MCF 10A (cell line): ENCODE results near the gene ALPL. TPM values are rescaled to one million over a fixed set of nuclear protein-coding genes. Genes with fewer than 3 reads are reported as not detected.

Source experiments
- BruUV-seq: library from RNA; stranded (reverse); fragments of 400-500 nt; replicated peaks from 2 replicates; lab custom pipeline; 2021; lab: Mats Ljungman, UMichigan
- CTCF ChIA-PET: fragments of 300-600 bp; sonication (Branson Sonifier 250); formaldehyde crosslinking; extraction: SDS; loops from one replicate; lab custom pipeline; 2021; ENCODE audit warnings: antibody characterized with exemption, inconsistent platforms; lab: Yijun Ruan, JAX
- POLR2A ChIA-PET: fragments of 300-600, 350-650 bp; sonication (Branson Sonifier 250); formaldehyde crosslinking; extraction: SDS; loops from one replicate; lab custom pipeline; 2020; ENCODE audit warnings: antibody characterized with exemption, inconsistent platforms; lab: Yijun Ruan, JAX
- DNase-seq: peaks from one replicate; pipeline ENCODE4 v3.0.0-alpha.2; 2018; ENCODE audit not compliant: unreplicated experiment
- H3K27ac Mint-ChIP-seq: one replicate; pipeline ENCODE4 v1.8.0; 2022; ENCODE audit warnings: mild to moderate bottlenecking, low read depth, mixed read lengths; ENCODE audit not compliant: unreplicated experiment
- H3K27me3 Mint-ChIP-seq: one replicate; pipeline ENCODE4 v1.8.0; 2022; ENCODE audit warnings: mixed read lengths; ENCODE audit not compliant: insufficient read depth, unreplicated experiment
- H3K36me3 Mint-ChIP-seq: one replicate; pipeline ENCODE4 v1.8.0; 2022; ENCODE audit warnings: mild to moderate bottlenecking, moderate library complexity, mixed read lengths; ENCODE audit not compliant: insufficient read depth, unreplicated experiment
- H3K4me1 Mint-ChIP-seq: one replicate; pipeline ENCODE4 v1.8.0; 2022; ENCODE audit warnings: mixed read lengths; ENCODE audit not compliant: insufficient read depth, unreplicated experiment
- H3K4me3 Mint-ChIP-seq: one replicate; pipeline ENCODE4 v1.8.0; 2022; ENCODE audit warnings: mild to moderate bottlenecking, moderate library complexity, mixed read lengths; ENCODE audit not compliant: unreplicated experiment
- H3K9me3 Mint-ChIP-seq: one replicate; pipeline ENCODE4 v1.8.0; 2022; ENCODE audit warnings: mixed read lengths; ENCODE audit not compliant: unreplicated experiment
- intact Hi-C: fragments of 100-400 bp; cut with micrococcal nuclease; formaldehyde crosslinking; loops from 2 replicates; pipeline ENCODE4 v1.14.1; 2022
- total RNA-seq: library from RNA; stranded (reverse); gene quantifications from 2 replicates; pipeline ENCODE4 v1.2.3, GENCODE V29; 2022
- TF ChIP-seq, protein P1 (sequence below): fragments of 200-600 bp; IDR thresholded peaks from one replicate; pipeline ENCODE4 v1.8.0; 2022; ENCODE audit warnings: antibody characterized with exemption, mild to moderate bottlenecking; ENCODE audit not compliant: unreplicated experiment

The ALPL gene
- total RNA-seq, 1 experiment from 2014 or later = not detected

DNA sequence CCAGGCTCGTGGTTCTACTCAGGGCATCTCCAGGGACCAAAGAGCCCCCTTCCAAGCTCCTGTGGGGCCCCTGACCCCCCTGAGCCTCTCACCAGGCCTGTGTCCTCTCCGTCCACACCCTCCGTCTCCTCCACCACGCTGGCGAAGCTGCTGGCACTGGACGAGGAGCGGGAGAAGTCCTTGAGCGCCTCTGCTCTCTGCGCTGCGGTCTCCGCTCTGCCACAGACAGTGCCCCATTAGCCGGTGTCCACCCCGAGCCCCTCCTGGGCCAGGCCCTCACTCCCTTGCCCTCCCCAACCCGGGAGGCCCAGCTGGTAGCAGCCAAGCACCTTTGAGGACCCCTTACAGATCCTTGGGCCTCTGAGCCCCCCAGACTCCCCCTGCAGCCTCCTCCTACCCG, 90.2 kb downstream of the ALPL start:
- peaks cover 24% of the 10 kb centered on the region for H3K27me3 Mint-ChIP-seq
- no peaks in the 10 kb centered on the region for H3K36me3 Mint-ChIP-seq

DNA sequence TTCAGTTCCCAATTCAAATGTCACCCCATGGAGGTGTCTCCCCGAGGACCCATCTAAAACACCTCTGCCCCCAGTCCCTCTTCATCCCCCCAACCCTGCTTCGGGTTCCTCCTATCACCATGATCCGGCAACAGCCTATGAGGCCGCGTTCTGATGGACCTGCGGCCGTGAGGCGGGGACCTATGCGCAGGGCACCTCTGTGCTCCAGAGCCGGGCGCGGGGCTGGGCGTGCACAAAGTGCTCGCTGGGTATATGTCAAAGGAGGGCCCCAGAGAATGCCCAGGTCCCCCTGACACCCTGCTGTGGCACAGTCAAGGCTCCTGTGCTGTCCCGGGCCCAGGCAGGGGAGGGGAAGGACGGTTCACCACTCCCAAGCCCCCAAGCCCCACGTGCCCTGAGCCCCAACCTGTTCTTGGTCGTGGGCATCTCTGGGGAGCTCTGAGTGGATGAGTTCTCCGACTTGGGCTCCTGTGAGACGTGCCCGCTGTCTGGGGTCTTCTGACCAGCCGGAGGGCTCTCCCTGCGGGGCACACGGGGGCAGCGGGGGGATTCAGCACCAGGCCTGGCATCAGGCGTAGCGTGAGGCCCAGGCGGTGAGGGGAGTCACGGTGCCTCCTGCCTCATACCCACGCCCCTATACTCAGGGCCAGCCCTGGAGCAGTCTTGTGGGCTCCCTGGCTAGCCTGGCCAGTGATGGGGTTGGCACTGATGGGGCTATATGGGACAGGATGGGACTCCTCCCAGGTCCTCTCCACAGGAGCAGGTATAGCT, 92.2 kb downstream of the ALPL start:
- no peak overlapping the region for H3K4me3 Mint-ChIP-seq
- H3K27me3 Mint-ChIP-seq = peaks cover 24% of the 10 kb centered on the region
- H3K9me3 Mint-ChIP-seq = no peaks in the 10 kb centered on the region
- H3K4me1 Mint-ChIP-seq = peaks cover 8% of the 10 kb centered on the region
- TF ChIP-seq, protein P1, sequence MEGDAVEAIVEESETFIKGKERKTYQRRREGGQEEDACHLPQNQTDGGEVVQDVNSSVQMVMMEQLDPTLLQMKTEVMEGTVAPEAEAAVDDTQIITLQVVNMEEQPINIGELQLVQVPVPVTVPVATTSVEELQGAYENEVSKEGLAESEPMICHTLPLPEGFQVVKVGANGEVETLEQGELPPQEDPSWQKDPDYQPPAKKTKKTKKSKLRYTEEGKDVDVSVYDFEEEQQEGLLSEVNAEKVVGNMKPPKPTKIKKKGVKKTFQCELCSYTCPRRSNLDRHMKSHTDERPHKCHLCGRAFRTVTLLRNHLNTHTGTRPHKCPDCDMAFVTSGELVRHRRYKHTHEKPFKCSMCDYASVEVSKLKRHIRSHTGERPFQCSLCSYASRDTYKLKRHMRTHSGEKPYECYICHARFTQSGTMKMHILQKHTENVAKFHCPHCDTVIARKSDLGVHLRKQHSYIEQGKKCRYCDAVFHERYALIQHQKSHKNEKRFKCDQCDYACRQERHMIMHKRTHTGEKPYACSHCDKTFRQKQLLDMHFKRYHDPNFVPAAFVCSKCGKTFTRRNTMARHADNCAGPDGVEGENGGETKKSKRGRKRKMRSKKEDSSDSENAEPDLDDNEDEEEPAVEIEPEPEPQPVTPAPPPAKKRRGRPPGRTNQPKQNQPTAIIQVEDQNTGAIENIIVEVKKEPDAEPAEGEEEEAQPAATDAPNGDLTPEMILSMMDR = no peak
- intact Hi-C loops = no loop called here
- no peaks in the 10 kb centered on the region for H3K36me3 Mint-ChIP-seq
- DNase-seq = no peak
- ChIA-PET CTCF (interaction anchor here (0.6 kb wide), 1 partner anchor 329 kb away, joined by 4 read pairs; no protein-coding TSS in a partner anchor), POLR2A (no interaction called here)
- no TSS peak for BruUV-seq
- H3K27ac Mint-ChIP-seq = no peak overlapping the region

More for the DNA sequence above, 90.2 kb downstream of the ALPL start:
- Mint-ChIP-seq H3K4me1 (peaks cover 12% of the 10 kb centered on the region), H3K9me3 (no peaks in the 10 kb centered on the region), H3K4me3 (no peak overlapping the region), H3K27ac (no peak overlapping the region)
- intact Hi-C loops = loop anchor here (10.0 kb wide), 1 partner anchor 345 kb away; no protein-coding TSS in a partner anchor
- no peak for DNase-seq
- TF ChIP-seq, protein P1 = no peak
- no TSS peak for BruUV-seq
- ChIA-PET POLR2A (no interaction called here), CTCF (no interaction called here)

- Mint-ChIP-seq H3K27ac (no peak overlapping the region), H3K9me3 (no peaks in the 10 kb centered on the region), H3K4me3 (no peak overlapping the region), H3K4me1 (peaks cover 8% of the 10 kb centered on the region), H3K27me3 (peaks cover 22% of the 10 kb centered on the region), H3K36me3 (no peaks in the 10 kb centered on the region)
- no TSS peak for BruUV-seq
- TF ChIP-seq, protein P1 = no peak
- POLR2A ChIA-PET = no interaction called here
- CTCF ChIA-PET = no interaction called here
- intact Hi-C loops = no loop called here
- no peak for DNase-seq
Measured at GRCh38 chr1:21603177-21604138, 94.2 kb downstream of the ALPL start.
